ENCODE data around the gene PPP1R14C.

GRCh38 chr6:150202404-150202803, 59.6 kb downstream of the PPP1R14C start:
- TF ChIP-seq ZNF274 (IDR thresholded peaks at IDR 0.05; ENCODE audit: low read depth, low read length) (no peak), YY1 (IDR thresholded peaks at IDR 0.05; ENCODE audit: insufficient read depth, insufficient read length) (no peak)
